ENCODE results near the gene MTOR.
"Not testable (repeated sequence)": the region's sequence is repeated elsewhere in the genome, so short reads cannot be mapped to it uniquely, and the experiment has no call there.

MTOR gene

DNA sequence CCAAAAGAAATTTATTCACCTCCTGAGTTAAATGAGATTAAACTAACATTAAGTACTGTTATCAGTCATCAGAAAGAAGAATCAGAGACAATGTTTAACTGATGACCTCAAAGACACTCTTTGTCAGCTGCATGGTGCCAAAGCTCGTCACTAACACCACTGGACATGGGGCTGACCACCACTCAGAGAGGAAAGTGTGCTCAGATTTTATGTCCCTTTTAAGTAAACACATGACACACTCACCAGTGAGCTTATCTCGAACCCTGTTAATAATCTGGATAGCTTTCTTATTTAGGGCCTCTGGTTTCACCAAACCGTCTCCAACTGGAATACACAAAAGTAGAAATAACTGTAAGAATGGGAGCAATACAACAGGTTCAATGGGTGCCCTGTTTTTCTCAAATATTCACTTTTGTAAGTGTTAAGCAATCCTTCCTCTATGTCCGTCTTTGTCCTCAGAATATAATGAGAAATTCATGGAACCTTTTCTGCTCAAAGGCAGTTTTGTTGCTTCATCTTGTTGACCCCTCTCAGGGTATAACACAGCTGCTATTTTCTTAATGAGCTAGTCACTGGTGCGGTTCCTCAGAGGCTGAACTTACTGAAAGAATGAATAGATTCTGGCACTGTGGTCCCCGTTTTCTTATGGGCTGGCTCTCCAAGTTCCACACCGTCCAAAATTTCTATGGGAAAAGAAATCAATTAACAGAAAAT is 153.1 kb downstream of the MTOR start:
- DNase-seq (ENCODE audit: low read depth in 2 of 2), result no peak

DNA sequence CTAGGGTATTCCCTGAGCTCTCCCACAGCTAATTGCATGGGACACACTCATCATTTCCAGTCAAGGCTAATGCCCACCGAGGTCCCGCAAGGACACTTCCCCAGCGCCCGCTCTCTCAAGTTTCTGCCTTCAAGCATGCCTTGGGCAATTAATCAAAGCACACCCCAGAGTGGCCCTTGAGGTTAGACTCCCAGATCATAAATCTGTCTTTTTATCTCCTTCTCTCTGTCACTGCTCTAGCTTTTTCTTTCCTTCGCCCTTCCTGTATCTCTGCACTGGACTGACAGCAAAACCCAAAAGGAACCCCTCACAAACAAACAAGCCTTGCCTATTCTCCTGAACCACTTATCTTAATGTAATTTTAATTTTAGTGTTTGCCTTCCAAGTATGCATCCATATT is 154.8 kb downstream of the MTOR start:
- DNase-seq (ENCODE audit: low read depth in 2 of 2), result no peak

DNA sequence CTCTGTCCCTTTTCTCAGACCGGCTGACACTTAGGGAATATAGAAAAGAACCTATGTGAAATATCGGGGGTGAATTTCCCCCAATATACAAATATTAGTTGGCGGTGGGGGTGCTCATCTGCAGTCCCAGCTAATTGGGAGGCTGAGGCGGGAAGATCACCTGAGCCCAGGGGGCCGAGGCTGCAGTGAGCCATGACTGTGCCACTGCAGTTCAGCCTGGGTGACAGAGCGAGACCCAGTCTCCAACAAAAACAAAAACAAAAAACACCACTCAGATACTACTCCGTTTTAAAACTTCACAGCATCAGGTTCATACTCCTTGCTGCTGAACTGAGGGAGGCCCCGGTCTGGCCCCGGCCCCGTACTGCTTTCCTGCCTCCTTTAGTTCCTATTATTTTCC is 156.8 kb downstream of the MTOR start:
- no peak for DNase-seq (ENCODE audit: low read depth in 2 of 2)

DNA sequence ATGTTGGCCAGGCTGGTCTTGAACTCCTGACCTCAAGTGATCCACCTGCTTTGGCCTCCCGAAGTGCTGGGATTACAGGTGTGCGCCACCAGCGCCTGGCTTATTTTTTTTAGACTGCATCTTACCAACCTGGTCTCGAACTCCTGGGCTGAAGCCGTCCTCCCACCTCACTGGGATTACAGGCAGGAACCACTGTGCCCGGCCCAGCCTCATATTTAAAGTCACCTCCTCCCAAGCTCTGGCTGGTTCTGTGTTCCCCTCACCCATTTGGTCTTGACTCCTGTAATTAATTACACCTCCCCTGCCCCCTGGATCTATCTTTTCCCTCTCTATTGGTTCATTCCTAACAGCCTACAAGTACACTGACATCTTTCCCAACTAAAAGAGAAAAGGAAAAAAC is 161.0 kb downstream of the MTOR start:
- DNase-seq (ENCODE audit: low read depth in 2 of 2), result no peak

DNA sequence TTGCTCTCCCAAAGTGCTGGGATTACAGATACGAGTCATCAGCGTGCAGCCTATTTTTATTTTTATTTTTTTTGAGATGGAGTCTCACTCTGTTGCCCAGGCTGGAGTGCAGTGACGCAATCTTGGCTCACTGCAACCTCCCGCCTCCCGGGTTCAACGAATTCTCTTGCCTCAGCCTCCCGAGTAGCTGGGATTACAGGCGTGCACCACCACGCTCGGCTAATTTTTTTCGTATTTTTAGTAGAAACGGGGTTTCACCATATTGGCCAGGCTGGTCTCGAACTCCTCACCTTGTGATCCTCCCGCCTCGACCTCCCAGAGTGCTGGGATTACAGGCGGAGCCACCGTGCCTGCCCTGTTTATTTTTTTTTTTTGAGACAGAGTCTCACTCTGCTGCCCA is 161.5 kb downstream of the MTOR start:
- not testable (repeated sequence) for DNase-seq (ENCODE audit: low read depth in 2 of 2)

DNA sequence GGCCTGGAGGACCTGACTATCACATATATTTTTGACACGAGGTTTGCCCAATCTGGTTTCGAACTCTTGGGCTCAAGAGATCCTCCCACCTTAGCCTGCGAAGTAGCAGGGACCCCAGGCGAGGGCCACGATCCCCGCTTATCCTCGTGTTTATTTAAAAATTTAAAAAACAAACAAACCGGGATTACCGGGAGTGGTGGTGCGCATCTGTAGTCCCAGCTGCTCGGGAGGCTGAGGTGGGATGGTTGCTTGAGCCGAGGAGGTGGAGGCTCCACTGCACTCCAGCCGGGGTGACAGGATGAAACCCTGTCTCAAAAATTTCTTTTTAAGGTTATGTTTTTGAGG is 162.2 kb downstream of the MTOR start:
- no peak for DNase-seq (ENCODE audit: low read depth in 2 of 2)

DNA sequence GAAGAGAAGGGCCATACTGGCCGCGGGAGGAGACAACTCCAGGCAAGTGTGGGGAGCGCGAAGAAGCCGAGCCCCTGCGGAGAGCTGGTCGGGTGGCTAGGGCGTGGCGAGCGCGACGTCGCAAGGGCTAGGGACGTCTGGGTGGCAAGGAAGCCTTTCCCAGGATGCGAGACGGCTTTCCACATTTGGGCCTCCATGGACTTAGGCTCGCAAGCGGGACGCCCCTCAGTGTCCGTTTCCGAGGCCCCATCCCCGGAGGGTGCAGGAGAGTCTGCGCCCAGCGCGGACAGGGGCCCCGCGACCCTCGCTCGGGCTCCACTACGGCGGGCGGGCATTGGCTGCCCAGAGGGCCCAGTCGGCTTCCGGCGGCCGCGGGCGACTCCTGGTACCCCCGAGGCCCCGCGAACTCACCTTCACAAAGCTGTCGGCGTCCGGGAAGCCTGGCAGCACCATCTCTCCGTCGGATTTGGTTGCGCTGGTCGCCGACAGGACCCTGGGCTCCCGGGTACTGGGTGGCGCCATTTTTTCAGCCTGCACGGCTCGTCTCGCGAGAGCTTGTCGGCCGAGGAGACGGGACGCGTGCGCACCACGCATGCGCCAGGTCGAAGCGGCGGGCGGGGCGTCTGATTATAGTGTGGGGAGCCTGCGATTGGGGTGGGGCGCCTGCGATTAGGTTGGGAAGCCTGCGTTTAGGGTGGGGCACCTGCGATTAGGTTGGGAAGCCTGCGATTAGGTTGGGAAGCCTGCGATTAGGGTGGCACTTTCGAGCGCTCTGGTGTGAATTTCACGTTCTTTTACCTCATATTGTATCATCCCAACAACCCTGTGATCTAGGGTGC is 162.8 kb downstream of the MTOR start, which contains the start of gene EXOSC10:
TSS of gene EXOSC10 (minus strand) at position 560 of the 839 bp plus-strand sequence. CDS start at position 522, 38 bp downstream.
- peak; percentile 91 to 92 for DNase-seq (ENCODE audit: low read depth in 2 of 2)

DNA sequence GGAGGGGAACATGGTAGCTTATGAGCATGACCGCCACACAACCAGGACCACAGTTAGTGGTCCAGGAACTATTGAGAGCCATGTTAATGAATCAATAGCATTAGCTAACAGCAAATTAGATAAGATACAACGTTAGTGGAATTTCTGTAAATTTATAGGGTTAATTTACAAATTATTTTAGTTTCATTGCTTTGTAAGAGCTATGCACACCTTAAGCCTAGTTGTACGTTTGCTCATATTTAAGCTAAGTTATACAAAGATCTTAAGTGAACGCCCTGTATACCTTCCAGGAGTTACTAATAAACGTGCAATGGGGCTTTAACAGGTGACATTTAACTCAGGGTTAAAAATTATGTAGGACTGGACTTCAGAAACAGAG is 163.4 kb downstream of the MTOR start:
- DNase-seq (ENCODE audit: low read depth in 2 of 2), result no peak

DNA sequence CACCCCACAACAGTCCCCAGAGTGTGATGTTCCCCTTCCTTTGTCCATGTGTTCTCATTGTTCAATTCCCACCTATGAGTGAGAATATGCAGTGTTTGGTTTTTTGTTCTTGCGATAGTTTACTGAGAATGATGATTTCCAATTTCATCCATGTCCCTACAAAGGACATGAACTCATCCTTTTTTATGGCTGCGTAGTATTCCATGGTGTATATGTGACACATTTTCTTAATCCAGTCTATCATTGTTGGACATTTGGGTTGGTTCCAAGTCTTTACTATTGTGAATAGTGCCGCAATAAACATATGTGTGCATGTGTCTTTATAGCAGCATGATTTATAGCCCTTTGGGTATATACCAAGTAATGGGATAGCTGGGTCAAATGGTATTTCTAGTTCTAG is 178.6 kb downstream of the MTOR start:
- DNase-seq (ENCODE audit: low read depth in 2 of 2), result not testable (repeated sequence)

DNA sequence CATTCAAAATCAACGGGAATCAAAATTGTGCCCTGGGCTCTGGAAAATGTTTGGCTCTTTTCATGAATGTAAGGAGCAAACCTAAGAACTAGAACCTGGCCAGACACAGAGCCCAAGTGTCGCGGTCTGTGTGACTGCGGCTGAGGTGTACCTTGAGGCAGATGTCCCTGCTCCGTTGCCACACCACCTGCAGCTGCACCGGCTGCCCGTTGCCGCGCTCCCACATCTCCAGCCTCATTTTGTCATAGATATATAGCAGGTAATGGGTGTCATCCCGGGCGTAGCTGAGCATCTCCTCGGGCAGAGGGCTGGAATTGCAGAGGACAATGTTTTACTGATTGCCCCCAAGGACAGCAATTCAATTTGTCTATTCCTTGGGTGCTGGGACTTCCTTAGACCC is 181.4 kb downstream of the MTOR start:
- DNase-seq (ENCODE audit: low read depth in 2 of 2), result no peak

DNA sequence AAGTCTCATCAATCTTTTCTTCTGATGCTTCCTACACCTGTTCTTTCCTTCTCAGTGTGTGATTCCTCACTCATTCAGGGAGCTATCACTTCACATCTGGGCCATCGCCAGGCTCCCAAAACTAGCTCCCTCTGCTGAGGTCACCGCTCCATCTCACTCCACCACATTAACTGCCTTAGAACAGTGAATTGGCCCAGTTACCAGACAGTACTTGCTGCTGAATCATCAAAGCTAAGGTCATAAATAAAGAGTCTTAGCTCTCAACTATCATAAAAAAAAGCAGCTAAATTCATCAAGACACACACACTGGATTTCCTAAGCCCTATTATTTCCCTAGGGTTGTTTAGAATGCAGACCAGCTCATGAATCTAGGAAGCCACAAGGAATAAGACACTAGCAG is 183.7 kb downstream of the MTOR start:
- no peak for DNase-seq (ENCODE audit: low read depth in 2 of 2)

DNA sequence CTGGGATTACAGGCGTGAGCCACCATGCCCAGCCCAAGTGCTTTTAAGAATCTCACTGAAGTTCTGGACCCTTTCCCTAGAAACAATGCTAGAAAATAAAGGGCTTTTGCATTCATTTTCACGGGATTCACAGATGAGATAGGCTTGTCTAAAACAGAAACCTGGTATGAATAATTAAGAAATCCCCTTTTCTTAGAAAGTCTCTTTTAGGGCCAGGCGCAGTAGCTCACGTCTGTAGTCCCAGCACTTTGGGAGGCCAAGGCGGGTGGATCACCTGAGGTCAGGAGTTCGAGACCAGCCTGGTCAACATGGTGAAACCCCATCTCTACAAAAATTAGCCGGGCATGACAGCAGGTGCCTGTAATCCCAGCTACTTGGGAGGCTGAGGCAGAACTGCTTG is 189.0 kb downstream of the MTOR start:
- not testable (repeated sequence) for DNase-seq (ENCODE audit: low read depth in 2 of 2)

DNA sequence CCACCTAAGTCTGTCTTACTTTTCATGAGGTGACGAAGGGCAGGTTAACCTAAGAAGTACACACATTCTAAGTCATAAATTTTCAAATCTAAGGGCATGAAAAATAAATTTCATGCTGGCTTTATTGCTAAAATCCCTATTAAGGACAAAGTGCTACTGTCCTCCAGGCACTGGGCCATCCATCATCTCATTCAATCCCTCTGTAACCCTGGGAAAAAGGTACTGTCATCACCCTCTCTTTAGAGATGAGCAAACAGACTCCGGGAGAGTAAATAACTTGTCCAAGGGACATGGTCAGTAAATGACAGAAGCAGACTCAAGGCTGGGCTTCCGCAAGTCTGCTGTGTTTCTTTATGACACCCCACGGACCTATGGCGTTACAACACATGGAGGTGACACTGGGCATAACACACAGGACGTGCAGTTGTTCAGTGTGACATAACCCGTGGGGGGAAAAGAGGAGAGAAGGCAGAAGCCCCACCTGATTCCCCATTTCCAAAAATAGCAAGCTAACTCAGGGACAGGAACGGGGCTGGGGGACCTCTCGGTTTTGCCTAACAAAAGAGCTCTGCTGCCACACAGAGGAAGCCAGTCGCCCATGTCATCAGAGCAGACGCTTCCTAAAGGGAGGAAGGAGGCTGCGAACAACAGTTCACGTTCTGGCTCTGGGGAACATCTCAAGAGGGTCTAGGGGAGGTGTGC is 190.0 kb downstream of the MTOR start:
- DNase-seq (ENCODE audit: low read depth in 2 of 2), result no peak

DNA sequence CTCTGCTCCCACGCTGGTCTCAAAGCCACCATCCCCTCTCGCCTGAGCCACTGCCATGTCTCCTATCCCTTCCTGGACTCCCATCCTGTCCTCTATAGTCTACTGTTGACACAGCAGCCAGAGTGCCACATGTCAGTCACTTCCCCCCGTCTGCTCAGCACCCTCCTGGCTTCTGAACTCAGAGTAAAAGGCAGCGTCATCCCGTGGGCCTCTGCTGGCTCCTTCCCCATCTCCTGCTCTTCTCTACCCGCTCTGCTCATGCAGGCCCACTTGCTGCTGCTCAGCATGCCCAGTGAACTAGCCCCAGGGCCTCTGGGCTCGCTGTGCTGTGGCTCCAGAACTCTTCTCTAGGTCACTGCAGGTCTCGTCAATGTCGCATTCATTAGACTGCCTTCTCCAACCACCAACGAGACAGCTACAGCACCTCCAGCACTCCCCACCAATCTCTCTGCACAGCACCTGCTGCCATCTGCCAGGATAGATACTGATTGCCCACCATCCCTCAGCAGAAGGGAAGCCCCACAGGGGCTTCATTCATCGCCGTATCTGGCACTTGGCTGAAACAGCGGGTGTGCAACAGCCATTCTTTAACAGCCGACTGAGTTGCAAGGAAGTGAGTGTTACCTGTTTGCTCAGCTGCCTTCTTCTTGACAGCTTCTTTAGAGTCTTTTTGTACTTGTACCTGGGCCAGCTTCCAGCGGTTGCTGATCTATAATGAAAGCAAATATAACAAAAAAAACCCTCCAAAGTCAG is 190.7 kb downstream of the MTOR start:
- DNase-seq (ENCODE audit: low read depth in 2 of 2), result no peak

DNA sequence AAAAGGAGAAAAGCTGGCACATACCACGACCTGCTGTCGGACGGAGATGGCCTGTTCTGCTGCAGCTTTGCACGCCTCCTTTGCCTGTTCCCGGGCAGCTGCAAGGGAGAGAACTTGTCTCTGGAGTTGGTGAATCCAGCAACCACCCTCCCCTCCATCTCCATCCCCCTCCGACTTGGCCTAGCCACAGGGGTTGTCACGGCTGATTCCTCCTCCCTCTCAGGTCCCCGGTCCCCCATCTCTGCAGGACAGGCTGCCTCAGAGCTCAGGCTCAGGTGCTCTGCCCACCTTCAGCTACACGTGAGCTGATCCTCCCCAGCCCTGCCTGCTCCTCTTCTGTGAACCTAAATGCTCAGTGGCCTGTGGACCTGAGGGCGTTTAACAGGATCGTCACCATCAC is 191.5 kb downstream of the MTOR start:
- DNase-seq (ENCODE audit: low read depth in 2 of 2), result no peak

DNA sequence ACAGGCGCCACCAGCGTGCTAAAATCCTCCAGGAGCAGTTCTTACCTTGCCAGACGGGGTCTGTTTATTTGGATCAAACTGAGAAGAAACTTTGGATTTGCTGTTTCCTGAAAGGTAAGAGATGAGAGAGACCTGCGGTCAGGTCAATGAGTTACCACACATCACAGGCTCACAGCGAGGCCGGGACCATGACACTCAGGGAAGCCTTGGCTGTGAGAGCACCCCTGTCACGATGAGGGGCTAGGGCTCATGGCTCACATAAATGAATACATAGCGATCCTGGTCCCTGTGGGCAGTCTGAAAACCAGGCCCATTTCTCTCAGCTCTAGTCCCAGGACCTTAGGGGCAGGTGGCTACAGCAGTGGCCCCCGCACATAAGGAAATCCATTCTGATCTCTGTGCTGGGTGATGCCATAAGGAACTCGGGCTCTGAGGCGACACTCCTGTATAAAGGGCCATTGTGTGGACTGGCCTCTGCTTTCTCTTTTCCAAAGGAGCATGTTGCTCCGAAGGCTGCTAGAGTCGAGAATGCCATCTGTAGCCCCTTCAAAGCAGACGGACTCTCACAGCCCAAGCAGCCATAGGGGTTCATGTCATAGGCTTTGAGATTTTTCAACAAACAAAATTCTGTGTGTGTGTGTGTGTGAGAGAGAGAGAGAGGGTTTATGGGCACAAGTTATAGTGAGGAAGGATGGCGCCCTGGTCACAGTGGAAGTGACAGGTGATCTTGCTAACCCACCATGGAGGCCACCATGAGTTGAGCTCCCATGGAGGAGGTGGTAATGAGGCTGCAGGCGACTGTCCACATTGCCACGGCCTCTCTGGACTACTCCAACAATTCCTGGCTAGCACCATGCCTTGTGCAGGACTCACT is 193.5 kb downstream of the MTOR start:
- no peak for DNase-seq (ENCODE audit: low read depth in 2 of 2)

DNA sequence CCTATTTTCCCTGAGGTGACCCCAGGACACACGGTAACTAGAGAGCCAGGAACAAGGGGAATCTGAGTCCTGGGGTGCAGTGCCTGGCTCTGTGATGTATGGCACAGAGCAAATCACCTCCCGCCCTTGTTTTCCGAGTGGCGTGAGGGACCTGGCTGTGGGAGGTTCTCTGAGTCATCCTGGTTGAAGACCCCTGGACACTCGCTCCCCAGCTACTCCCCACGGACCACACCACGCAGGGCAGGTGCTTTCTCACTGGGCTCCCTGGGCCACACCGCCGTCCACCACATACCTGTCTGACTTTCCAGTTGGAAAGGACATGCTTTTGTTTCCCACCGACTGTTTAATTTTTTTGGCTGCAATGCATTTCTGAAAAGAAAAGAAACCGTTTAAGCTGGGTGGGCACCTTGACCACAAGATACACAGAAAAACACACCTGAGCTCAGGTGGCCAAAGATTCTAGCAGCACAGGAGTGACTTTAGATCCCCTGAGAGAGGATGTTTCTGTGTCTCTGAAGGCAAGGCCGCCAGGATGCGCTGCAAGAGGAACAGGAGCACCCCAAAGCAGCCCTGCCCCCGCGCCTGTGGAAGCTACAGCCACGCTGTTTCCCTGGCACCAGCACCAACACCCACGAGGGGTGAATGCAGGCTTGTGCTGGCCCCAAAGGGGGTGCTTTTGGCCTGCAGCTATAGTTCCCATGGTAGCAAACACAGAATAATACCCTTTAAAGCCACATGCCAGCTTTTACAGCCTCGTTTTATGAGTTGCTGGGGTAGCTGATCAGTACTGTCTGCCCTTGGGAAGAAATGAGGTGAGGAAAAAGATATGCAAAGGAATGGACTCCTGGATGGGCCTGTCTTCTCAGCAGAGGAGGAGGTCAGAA is 194.4 kb downstream of the MTOR start:
- no peak for DNase-seq (ENCODE audit: low read depth in 2 of 2)

DNA sequence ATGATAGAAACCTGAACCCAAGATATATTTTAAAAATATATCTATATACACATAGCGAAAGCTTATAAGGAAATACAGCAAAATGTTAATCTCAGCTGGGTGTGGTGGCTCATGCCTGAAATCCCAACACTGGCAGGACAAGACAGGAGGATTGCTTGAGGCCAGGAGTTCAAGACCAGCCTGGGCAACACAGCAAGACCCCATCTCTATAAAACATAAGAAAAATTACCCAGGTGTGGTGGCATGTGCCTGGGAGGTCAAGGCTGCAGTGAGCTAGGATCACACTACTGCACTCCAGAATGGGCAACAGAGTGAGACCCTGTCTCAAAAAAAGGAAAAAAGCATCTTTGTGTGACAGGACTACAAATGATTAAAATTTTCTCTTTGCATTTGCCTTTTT is 196.6 kb downstream of the MTOR start:
- DNase-seq (ENCODE audit: low read depth in 2 of 2), result no peak

DNA sequence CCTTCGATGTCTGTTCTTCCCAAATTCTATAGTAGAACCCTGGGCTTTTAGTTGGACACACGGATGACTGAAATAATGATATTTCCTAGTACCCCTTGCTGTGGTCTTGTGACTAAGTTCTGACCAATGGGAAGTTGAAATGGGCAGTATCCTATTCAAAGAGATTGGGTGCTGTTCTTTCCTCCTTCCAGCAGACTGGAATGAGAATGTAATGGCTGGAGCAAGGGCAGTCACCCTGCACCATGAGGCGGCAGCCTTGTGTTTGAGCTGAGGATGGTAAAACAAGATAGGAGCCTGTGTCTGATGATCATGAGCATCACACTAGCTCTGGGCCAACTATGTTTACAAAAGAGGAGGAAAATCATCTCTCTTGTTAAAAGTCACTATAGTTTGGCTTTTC is 197.4 kb downstream of the MTOR start:
- no peak for DNase-seq (ENCODE audit: low read depth in 2 of 2)

DNA sequence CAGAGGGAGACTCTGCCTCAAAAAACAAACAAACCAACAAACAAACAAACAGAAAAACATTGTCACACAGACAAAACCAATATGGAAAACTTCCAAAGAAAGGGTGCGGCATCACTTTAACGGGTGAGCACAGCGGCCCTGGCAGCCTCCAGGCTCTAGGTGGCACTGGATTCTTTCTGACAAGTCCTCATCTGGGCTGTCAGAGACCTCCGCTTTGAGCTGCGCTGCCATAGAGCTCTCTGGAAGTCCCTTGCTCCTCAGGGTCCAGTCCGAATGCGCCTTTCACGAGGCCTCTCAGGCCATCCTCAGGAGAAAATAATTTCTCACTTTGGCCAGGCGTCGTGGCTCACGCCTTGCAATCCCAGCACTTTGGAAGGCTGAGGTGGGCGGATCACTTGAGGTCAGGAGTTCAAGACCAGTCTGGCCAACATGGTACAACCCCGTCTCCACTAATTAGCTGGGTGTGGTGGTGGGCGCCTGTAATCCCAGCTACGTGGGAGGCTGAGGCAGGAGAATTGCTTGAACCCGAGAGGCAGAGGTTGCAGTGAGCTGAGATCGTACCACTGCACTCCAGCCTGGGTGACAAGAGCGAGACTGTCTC is 198.3 kb downstream of the MTOR start:
- DNase-seq (ENCODE audit: low read depth in 2 of 2), result not testable (repeated sequence)

Data from stimulated activated CD8-positive, alpha-beta memory T cell treated with anti-CD3 and anti-CD28 coated beads, Interleukin-15, amount 100 ng/mL, for 4 hours (primary cell).